IMR-90 (cell line): ENCODE data around the gene RBM48. TPM values are rescaled to one million over a fixed set of nuclear protein-coding genes. Genes with fewer than 3 reads are reported as not detected.

Experiments
- ATAC-seq: fragments of 200-7000 bp; cut with Tn5 transposase; 2 replicates; pipeline ENCODE4 v1.9.1; 2020; ENCODE audit warnings: low read depth, mild to moderate bottlenecking, moderate library complexity
- BruUV-seq: library from RNA; stranded (reverse); fragments of 400-500 nt; replicated peaks from 2 replicates; lab custom pipeline; 2021; lab: Mats Ljungman, UMichigan
- CTCF ChIA-PET: fragments of 300-600 bp; formaldehyde crosslinking; extraction: SDS; loops from one replicate; lab custom pipeline; 2021; ENCODE audit warnings: antibody characterized with exemption; lab: Yijun Ruan, JAX
- POLR2A ChIA-PET: fragments of 300-600 bp; sonication (Branson Sonifier 250); formaldehyde crosslinking; loops from one replicate; lab custom pipeline; 2022; ENCODE audit warnings: antibody characterized with exemption; ENCODE audit not compliant: unreplicated experiment; lab: Charles Lee
- DNase-seq: peaks from one replicate; pipeline ENCODE4 v3.0.0; 2013
- H2AFZ ChIP-seq: replicated peaks from 2 replicates; pipeline ENCODE3; 2013; ENCODE audit warnings: low read length, mild to moderate bottlenecking; ENCODE audit not compliant: poor library complexity
- H2AK5ac ChIP-seq: 2 replicates; pipeline ENCODE4 v1.6.1; 2013; ENCODE audit warnings: low read depth, low read length, inconsistent platforms
- H2AK9ac ChIP-seq: replicated peaks from 2 replicates; pipeline ENCODE3; 2013; ENCODE audit warnings: mild to moderate bottlenecking, low read depth, low read length, moderate library complexity; ENCODE audit not compliant: poor library complexity
- H2BK120ac ChIP-seq: 2 replicates; pipeline ENCODE4 v1.6.1; 2013; ENCODE audit warnings: low read depth, low read length, inconsistent platforms
- H2BK15ac ChIP-seq: 3 replicates; pipeline ENCODE4 v1.6.1; 2013; ENCODE audit warnings: low read depth, low read length, inconsistent platforms
- H2BK20ac ChIP-seq: 2 replicates; pipeline ENCODE4 v1.6.1; 2013; ENCODE audit warnings: low read depth, mild to moderate bottlenecking, inconsistent platforms, low read length, moderate library complexity
- H2BK5ac ChIP-seq: 2 replicates; pipeline ENCODE4 v1.6.1; 2013; ENCODE audit warnings: mild to moderate bottlenecking, low read depth, low read length, inconsistent platforms; ENCODE audit not compliant: poor library complexity, severe bottlenecking
- H3K14ac ChIP-seq: replicated peaks from 2 replicates; pipeline ENCODE4 v1.6.1; 2013; ENCODE audit warnings: low read depth, low read length, inconsistent platforms
- H3K18ac ChIP-seq: 2 replicates; pipeline ENCODE4 v1.6.1; 2013; ENCODE audit warnings: low read depth, low read length, control low read depth
- H3K23ac ChIP-seq: 2 replicates; pipeline ENCODE4 v1.6.1; 2013; ENCODE audit warnings: low read depth, low read length, inconsistent platforms
- H3K27ac ChIP-seq: 2 replicates; pipeline ENCODE4 v1.5.1; 2013; ENCODE audit warnings: mild to moderate bottlenecking, control low read depth, low read length; ENCODE audit not compliant: insufficient read depth
- H3K27me3 ChIP-seq: 2 replicates; pipeline ENCODE4 v1.6.1; 2013; ENCODE audit warnings: low read length; ENCODE audit not compliant: control insufficient read depth, insufficient read depth
- H3K36me3 ChIP-seq: 2 replicates; pipeline ENCODE4 v1.6.1; 2013; ENCODE audit warnings: low read length, mixed read lengths; ENCODE audit not compliant: control insufficient read depth, insufficient read depth
- H3K4ac ChIP-seq: 2 replicates; pipeline ENCODE4 v1.6.1; 2013; ENCODE audit warnings: low read depth, low read length, inconsistent platforms
- H3K4me1 ChIP-seq: 2 replicates; pipeline ENCODE4 v1.6.1; 2013; ENCODE audit warnings: low read length, mixed read lengths; ENCODE audit not compliant: control insufficient read depth, insufficient read depth
- H3K4me2 ChIP-seq: 2 replicates; pipeline ENCODE4 v1.6.1; 2013; ENCODE audit warnings: low read depth, mild to moderate bottlenecking, control low read depth, low read length, moderate library complexity
- H3K4me3 ChIP-seq: 2 replicates; pipeline ENCODE4 v1.5.1; 2013; ENCODE audit warnings: low read depth, mild to moderate bottlenecking, control low read depth, low read length, moderate library complexity; ENCODE audit not compliant: insufficient read depth
- H3K56ac ChIP-seq: 2 replicates; pipeline ENCODE4 v1.6.1; 2013; ENCODE audit warnings: low read length, inconsistent platforms; ENCODE audit not compliant: insufficient read depth; ENCODE audit errors: extremely low read depth
- H3K79me1 ChIP-seq, 2 experiments: 2 replicates each; pipeline ENCODE4 v1.6.1; 2013; ENCODE audit warnings: low read length in 2 of 2, inconsistent platforms in 1 of 2, low read depth in 1 of 2
- H3K9ac ChIP-seq: 2 replicates; pipeline ENCODE4 v1.6.1; 2013; ENCODE audit warnings: low read depth, low read length, control low read depth
- H3K9me1 ChIP-seq: 2 replicates; pipeline ENCODE4 v1.6.1; 2013; ENCODE audit warnings: low read length, inconsistent platforms; ENCODE audit not compliant: insufficient read depth
- H3K9me3 ChIP-seq: 2 replicates; pipeline ENCODE4 v1.6.1; 2013; ENCODE audit warnings: low read length; ENCODE audit not compliant: control insufficient read depth, insufficient read depth
- H4K20me1 ChIP-seq: 2 replicates; pipeline ENCODE4 v1.6.1; 2013; ENCODE audit warnings: low read length, inconsistent platforms; ENCODE audit not compliant: insufficient read depth
- H4K5ac ChIP-seq: 2 replicates; pipeline ENCODE4 v1.6.1; 2013; ENCODE audit warnings: mild to moderate bottlenecking, low read depth, low read length, control low read depth
- H4K8ac ChIP-seq, 2 experiments: 2 replicates each; pipeline ENCODE4 v1.6.1; 2013; ENCODE audit warnings: low read depth in 2 of 2, low read length in 2 of 2, control low read depth in 1 of 2, inconsistent platforms in 1 of 2
- H4K91ac ChIP-seq: 2 replicates; pipeline ENCODE4 v1.6.1; 2013; ENCODE audit warnings: low read depth, low read length, inconsistent platforms; ENCODE audit not compliant: insufficient read depth
- CEBPB ChIP-seq: IDR thresholded peaks from 2 replicates; pipeline ENCODE4 v1.6.1; 2012; ENCODE audit warnings: low read depth, low read length, improper control_type of control experiment
- MAZ ChIP-seq: IDR thresholded peaks from 2 replicates; pipeline ENCODE4 v1.6.1; 2012; ENCODE audit warnings: low read depth, mild to moderate bottlenecking, low read length, improper control_type of control experiment, moderate library complexity, borderline replicate concordance
- MXI1 ChIP-seq: IDR thresholded peaks from 2 replicates; pipeline ENCODE4 v1.6.1; 2012; ENCODE audit warnings: low read depth, mild to moderate bottlenecking, low read length, moderate library complexity, borderline replicate concordance
- NFE2L2 ChIP-seq: fragments of 150-350 bp; IDR thresholded peaks from 2 replicates; pipeline ENCODE4 v1.6.1; 2016; ENCODE audit warnings: low read depth, mild to moderate bottlenecking, low read length
- POLR2A ChIP-seq: IDR thresholded peaks from 2 replicates; pipeline ENCODE4 v1.6.1; 2012; ENCODE audit warnings: mild to moderate bottlenecking, low read depth, low read length
- RAD21 ChIP-seq: IDR thresholded peaks from 2 replicates; pipeline ENCODE4 v1.6.1; 2012; ENCODE audit warnings: low read length, improper control_type of control experiment
- RCOR1 ChIP-seq: IDR thresholded peaks from 2 replicates; pipeline ENCODE4 v1.6.1; 2012; ENCODE audit warnings: mild to moderate bottlenecking, low read length, improper control_type of control experiment; ENCODE audit not compliant: insufficient replicate concordance
- RFX5 ChIP-seq: IDR thresholded peaks from 2 replicates; pipeline ENCODE4 v1.8.0; 2012; ENCODE audit warnings: low read depth, mild to moderate bottlenecking, low read length, moderate library complexity
- dilution Hi-C: fragments of 300-500 bp; cut with HindIII; formaldehyde crosslinking; loops from one replicate; pipeline ENCODE4 v1.14.3; 2018; ENCODE audit warnings: low sequenced_read_pairs; ENCODE audit not compliant: unreplicated experiment
- in situ Hi-C: fragments of 300-500 bp; cut with MboI; formaldehyde crosslinking; loops from 3 replicates; pipeline ENCODE4 v1.14.3; 2019; ENCODE audit warnings: low sequenced_read_pairs, inconsistent platforms, mixed read lengths
- intact Hi-C: fragments of 100-400 bp; cut with micrococcal nuclease; formaldehyde crosslinking; loops from 2 replicates; pipeline ENCODE4 v1.10.0; 2022
- polyA plus RNA-seq, 3 experiments: library from polyadenylated mRNA; depleted of rRNA; stranded (reverse); fragments of >200 nt; gene quantifications; 2 replicates each; pipeline ENCODE4 v1.2.3, GENCODE V29; 2012; ENCODE audit warnings: low replicate concordance in 1 of 3
- total RNA-seq: library from RNA; depleted of rRNA; stranded (reverse); fragments of >200 nt; gene quantifications from 2 replicates; pipeline ENCODE4 v1.2.3, GENCODE V29; 2012

The RBM48 gene
- total and polyA plus RNA-seq, 2 of the 4 experiments (the other 2 are of a cell fraction), result 5.1 to 5.6 TPM

DNA sequence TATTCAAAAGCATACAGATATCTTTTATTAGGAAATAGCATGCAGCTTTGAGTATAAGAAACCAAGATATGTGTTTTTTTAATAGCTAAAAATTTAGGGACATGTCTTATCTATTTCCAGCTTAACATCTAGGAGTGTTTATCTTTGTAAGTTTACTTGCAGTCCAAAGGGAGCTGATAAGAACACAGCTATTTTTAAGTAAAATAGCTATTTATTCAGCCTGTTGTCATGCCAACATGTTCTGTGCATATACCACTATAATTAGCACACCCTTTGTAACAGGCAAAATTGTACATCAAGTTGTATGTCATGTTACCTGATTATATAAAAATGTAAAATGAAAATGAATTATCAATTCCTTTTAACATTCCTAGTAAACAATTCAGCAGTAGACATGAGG lies 32.0 kb downstream of the RBM48 start:
- dilution Hi-C loops, result no loop called here
- CTCF ChIA-PET, result interaction anchor here (0.5 kb wide), 1 partner anchor 1834 kb away, joined by 3 read pairs; no protein-coding TSS in a partner anchor

More for the DNA sequence above, 32.0 kb downstream of the RBM48 start:
- no peak overlapping the region for H2BK15ac ChIP-seq
- no peaks in the 10 kb centered on the region for H3K9me3 ChIP-seq
- H2AK5ac ChIP-seq, result no peak overlapping the region
- intact Hi-C loops, result no loop called here
- no peak overlapping the region for H2BK5ac ChIP-seq
- H3K4me1 ChIP-seq, result no peaks in the 10 kb centered on the region
- no peak overlapping the region for H3K23ac ChIP-seq
- H2AK9ac ChIP-seq, result no peak overlapping the region
- H3K4ac ChIP-seq, result no peak overlapping the region
- peak; percentile 15 for DNase-seq
- H3K27me3 ChIP-seq, result no peaks in the 10 kb centered on the region
- H4K20me1 ChIP-seq, result no peaks in the 10 kb centered on the region; the same call in 1 of the 2 replicates
- no peak overlapping the region for H3K56ac ChIP-seq
- no peak overlapping the region for H4K91ac ChIP-seq
- H2BK120ac ChIP-seq, result no peak overlapping the region
- peaks cover 6% of the 10 kb centered on the region; the same call in 1 of the 2 replicates for H3K36me3 ChIP-seq
- POLR2A ChIA-PET, result no interaction called here
- H3K79me1 ChIP-seq, result peaks cover 3 to 8% of the 10 kb centered on the region in 2 experiments; a peak in 3 of 4 replicates
- TF ChIP-seq RFX5 (no peak), RCOR1 (no peak), NFE2L2 (no peak), MXI1 (no peak), POLR2A (no peak), RAD21 (no peak), MAZ (no peak), CEBPB (no peak)
- H2BK20ac ChIP-seq, result no peak overlapping the region
- H3K4me3 ChIP-seq, result no peak overlapping the region
- no peak overlapping the region for H4K8ac ChIP-seq
- in situ Hi-C loops, result no loop called here
- H4K5ac ChIP-seq, result no peak overlapping the region
- ATAC-seq, result peak; percentile 27; the same call in 1 of the 2 replicates
- no peak overlapping the region for H3K18ac ChIP-seq
- no peak overlapping the region for H3K9ac ChIP-seq
- no peaks in the 10 kb centered on the region for H3K9me1 ChIP-seq
- no TSS peak for BruUV-seq
- H3K14ac ChIP-seq, result no peak overlapping the region
- H3K27ac ChIP-seq, result no peak overlapping the region
- H2AFZ ChIP-seq, result no peak overlapping the region
- H3K4me2 ChIP-seq, result no peak overlapping the region
